DOHH2 (cell line): ENCODE data around the gene RTKN.

Experiments
- H3F3A ChIP-seq: fragments of 200-600 bp; sonication (generic), shearing (Covaris generic); 2 replicates; pipeline ENCODE4 v1.6.0; 2016; ENCODE audit warnings: antibody characterized with exemption, mild to moderate bottlenecking; ENCODE audit not compliant: control insufficient read depth, insufficient read depth
- H3K27ac ChIP-seq: fragments of 200-600 bp; sonication (generic); 2 replicates; pipeline ENCODE4 v1.5.1; 2014; ENCODE audit warnings: low read depth, mild to moderate bottlenecking, low read length, moderate library complexity
- H3K27me3 ChIP-seq: fragments of 200-600 bp; sonication (generic); 2 replicates; pipeline ENCODE4 v1.6.1; 2014; ENCODE audit warnings: mild to moderate bottlenecking, low read length, mixed read lengths; ENCODE audit not compliant: control insufficient read depth
- H3K36me3 ChIP-seq: fragments of 200-600 bp; sonication (generic); 2 replicates; pipeline ENCODE4 v1.6.1; 2014; ENCODE audit warnings: mild to moderate bottlenecking, low read length, moderate library complexity, mixed read lengths; ENCODE audit not compliant: control insufficient read depth
- H3K4me1 ChIP-seq: fragments of 200-600 bp; sonication (generic); 2 replicates; pipeline ENCODE4 v1.6.1; 2014; ENCODE audit warnings: mild to moderate bottlenecking, low read length, mixed read lengths; ENCODE audit not compliant: control insufficient read depth
- H3K4me2 ChIP-seq: fragments of 200-600 bp; sonication (generic); 2 replicates; pipeline ENCODE4 v1.6.0; 2014; ENCODE audit warnings: mild to moderate bottlenecking, low read length, moderate library complexity
- H3K4me3 ChIP-seq: fragments of 200-600 bp; sonication (generic); 2 replicates; pipeline ENCODE4 v1.5.1; 2014; ENCODE audit warnings: mild to moderate bottlenecking, low read length, mixed read lengths
- H3K79me2 ChIP-seq: fragments of 200-600 bp; sonication (generic); 2 replicates; pipeline ENCODE4 v1.6.1; 2014; ENCODE audit warnings: mild to moderate bottlenecking, low read length, mixed read lengths; ENCODE audit not compliant: control insufficient read depth
- H3K9me2 ChIP-seq: fragments of 200-600 bp; sonication (generic); replicated peaks from 2 replicates; pipeline ENCODE4 v1.6.1; 2014; ENCODE audit warnings: mild to moderate bottlenecking, low read length, mixed read lengths; ENCODE audit not compliant: control insufficient read depth
- H3K9me3 ChIP-seq: fragments of 200-600 bp; sonication (generic); 2 replicates; pipeline ENCODE4 v1.6.1; 2014; ENCODE audit warnings: antibody characterized with exemption, low read length, mixed read lengths; ENCODE audit not compliant: control insufficient read depth, insufficient read depth
- H4K20me1 ChIP-seq: fragments of 200-600 bp; sonication (generic); 2 replicates; pipeline ENCODE4 v1.6.0; 2014; ENCODE audit warnings: low read depth, mild to moderate bottlenecking, antibody characterized with exemption, low read length, moderate library complexity; ENCODE audit not compliant: control insufficient read depth, insufficient read depth
- EZH2phosphoT487 ChIP-seq: fragments of 200-600 bp; sonication (generic); IDR thresholded peaks from 2 replicates; pipeline ENCODE4 v1.6.1; 2017; ENCODE audit warnings: borderline replicate concordance, mild to moderate bottlenecking, antibody characterized with exemption, low read length, moderate library complexity, mixed read lengths
- TF ChIP-seq, protein P1 (sequence below): fragments of 200-600 bp; sonication (generic); IDR thresholded peaks from one replicate; pipeline ENCODE4 v1.5.1; 2014; ENCODE audit warnings: antibody characterized with exemption, mild to moderate bottlenecking, low read depth, low read length; ENCODE audit not compliant: poor library complexity, severe bottlenecking

RTKN gene

DNA sequence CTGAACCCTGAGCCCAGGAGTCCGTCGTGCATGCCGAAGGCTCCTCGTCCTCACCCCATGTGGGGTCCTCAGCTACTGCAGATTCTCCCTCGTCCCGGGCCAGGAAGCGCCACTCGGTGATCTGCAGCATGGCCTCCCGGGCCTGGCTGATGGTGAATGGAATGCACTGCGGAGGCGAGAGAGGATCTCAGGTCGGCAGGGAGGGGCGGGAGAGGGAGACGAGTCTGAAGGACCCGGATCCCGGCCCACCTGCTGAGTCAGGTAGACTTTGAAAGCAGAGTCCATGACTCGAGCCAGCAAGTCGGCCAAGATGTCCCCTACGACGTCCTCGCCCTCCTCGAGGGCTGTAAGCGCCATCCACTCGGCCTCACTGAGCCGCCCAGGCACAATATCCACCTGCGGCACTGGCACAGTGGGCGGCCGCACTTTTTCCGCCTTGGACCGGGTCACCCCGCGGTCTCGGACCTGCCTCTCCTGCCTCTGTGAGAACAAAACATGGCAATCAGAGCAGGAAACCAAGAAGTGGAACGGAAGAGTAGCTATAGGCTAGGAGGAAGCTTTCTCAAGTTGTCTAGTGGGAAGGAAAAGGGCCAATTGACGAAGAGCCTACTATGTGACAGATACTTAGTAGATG is 25.9 kb downstream of the RTKN start:
- no peaks in the 10 kb centered on the region for H3K9me2 ChIP-seq
- H3K4me2 ChIP-seq = peak overlapping the region; percentile 78
- H3K4me3 ChIP-seq = peak overlapping the region; percentile 58; the same call in 1 of the 2 replicates
- peaks cover 17% of the 10 kb centered on the region for H3K27me3 ChIP-seq
- H3K27ac ChIP-seq = no peak overlapping the region
- TF ChIP-seq, protein P1, sequence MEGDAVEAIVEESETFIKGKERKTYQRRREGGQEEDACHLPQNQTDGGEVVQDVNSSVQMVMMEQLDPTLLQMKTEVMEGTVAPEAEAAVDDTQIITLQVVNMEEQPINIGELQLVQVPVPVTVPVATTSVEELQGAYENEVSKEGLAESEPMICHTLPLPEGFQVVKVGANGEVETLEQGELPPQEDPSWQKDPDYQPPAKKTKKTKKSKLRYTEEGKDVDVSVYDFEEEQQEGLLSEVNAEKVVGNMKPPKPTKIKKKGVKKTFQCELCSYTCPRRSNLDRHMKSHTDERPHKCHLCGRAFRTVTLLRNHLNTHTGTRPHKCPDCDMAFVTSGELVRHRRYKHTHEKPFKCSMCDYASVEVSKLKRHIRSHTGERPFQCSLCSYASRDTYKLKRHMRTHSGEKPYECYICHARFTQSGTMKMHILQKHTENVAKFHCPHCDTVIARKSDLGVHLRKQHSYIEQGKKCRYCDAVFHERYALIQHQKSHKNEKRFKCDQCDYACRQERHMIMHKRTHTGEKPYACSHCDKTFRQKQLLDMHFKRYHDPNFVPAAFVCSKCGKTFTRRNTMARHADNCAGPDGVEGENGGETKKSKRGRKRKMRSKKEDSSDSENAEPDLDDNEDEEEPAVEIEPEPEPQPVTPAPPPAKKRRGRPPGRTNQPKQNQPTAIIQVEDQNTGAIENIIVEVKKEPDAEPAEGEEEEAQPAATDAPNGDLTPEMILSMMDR = no peak
- TF ChIP-seq EZH2phosphoT487 = no peak
- H3K36me3 ChIP-seq = no peaks in the 10 kb centered on the region
- no peaks in the 10 kb centered on the region for H3K9me3 ChIP-seq
- H4K20me1 ChIP-seq = no peaks in the 10 kb centered on the region
- H3K4me1 ChIP-seq = peaks cover 55% of the 10 kb centered on the region
- 0 out of 2 replicates have a peak, but pooled peaks cover 7% of the 10 kb centered on the region for H3F3A ChIP-seq
- no peaks in the 10 kb centered on the region for H3K79me2 ChIP-seq

DNA sequence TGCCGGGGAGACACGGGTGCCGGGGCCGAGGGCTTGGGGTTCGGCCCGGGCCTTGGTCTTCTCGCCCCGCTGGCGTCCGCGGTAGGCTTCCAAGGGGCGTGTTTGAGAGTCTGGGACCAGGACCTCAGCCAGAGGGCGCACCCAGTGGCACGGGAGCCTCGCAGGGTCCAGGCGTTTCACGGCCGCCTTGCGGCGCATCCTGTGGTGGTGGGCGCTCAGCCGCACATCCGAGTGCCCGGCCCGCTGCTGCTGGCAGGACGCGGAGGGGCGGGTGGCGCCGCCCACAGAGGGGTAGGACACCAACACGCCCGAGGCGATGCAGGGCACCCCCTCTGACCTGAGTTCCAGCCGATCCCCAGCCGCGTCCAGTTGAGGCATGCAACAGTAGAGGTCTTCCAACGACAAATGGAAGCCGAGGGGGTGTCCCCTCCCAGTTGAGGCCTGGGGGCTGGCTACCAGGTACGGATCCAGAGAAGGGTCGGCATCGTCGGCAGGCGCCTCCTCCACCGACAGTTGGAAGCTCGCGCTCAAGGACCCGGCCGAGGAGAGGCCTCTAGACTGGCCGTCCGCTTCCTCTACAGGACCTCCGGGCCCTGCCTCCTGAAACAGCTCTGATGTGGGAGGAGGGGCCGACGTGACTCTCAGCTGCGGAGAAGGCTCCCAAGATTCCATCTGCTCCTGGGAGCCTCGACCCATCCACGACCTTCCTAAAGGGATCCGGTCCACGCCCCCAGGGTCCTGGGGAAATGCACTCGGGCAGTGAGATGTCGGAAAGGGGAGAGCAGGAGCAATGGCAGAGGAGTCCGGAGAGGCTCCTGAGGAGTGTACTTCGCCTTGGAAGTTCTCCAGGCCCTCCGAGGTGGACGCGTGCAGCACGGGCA is 26.6 kb downstream of the RTKN start:
- Histone ChIP-seq H3K9me3 (no peaks in the 10 kb centered on the region), H3K4me3 (peak overlapping the region; percentile 58), H3K4me1 (peaks cover 48% of the 10 kb centered on the region), H3K36me3 (no peaks in the 10 kb centered on the region), H3K27me3 (peaks cover 17% of the 10 kb centered on the region), H3F3A (0 out of 2 replicates have a peak, but pooled peaks cover 7% of the 10 kb centered on the region), H4K20me1 (no peaks in the 10 kb centered on the region), H3K4me2 (peak overlapping the region; percentile 78), H3K27ac (no peak overlapping the region), H3K9me2 (no peaks in the 10 kb centered on the region), H3K79me2 (no peaks in the 10 kb centered on the region)
- TF ChIP-seq EZH2phosphoT487 = no peak
- TF ChIP-seq, protein P1 = peak; percentile 16

DNA sequence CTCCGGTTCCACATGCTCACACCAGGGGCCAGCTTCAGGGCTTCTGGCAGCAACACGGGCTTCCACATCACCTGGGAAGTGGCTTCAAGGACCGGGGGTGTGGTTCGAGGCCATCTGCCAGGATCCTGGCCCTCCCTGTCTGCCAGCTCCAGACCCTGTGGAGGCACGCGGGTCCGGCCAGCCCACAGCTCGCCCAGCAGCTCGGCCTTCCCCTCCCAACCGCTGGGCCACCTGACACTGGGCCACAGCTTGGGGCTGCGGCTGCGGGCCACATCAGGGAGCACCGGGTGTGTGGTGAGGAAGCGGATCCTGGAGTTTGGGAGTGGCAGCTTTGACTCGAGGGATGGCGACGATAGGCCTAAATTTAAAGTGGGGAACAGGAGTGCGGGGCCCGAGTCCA is 27.3 kb downstream of the RTKN start:
- Histone ChIP-seq H3K27me3 (peaks cover 17% of the 10 kb centered on the region), H3K27ac (no peak overlapping the region), H3K4me1 (peaks cover 41% of the 10 kb centered on the region), H3K9me3 (no peaks in the 10 kb centered on the region), H3F3A (0 out of 2 replicates have a peak, but pooled peaks cover 7% of the 10 kb centered on the region), H3K4me2 (peak overlapping the region; percentile 78), H4K20me1 (no peaks in the 10 kb centered on the region), H3K36me3 (no peaks in the 10 kb centered on the region), H3K9me2 (no peaks in the 10 kb centered on the region), H3K79me2 (no peaks in the 10 kb centered on the region), H3K4me3 (peak overlapping the region; percentile 58)
- no peak for TF ChIP-seq EZH2phosphoT487
- TF ChIP-seq, protein P1 = no peak
